Measurements from ENCODE around the gene PFDN6.
"Not testable (repeated sequence)": the region's sequence is repeated elsewhere in the genome, so short reads cannot be mapped to it uniquely, and the experiment has no call there.

Gene PFDN6

GRCh38 chr6:33278392-33278741 lies 11.0 kb upstream of the PFDN6 start:
- H3K4me3 ChIP-seq: no peak overlapping the region
- peaks cover 25% of the 10 kb centered on the region for H3K4me1 ChIP-seq
- no peak for DNase-seq (ENCODE audit: low spot score in 2 of 2)
- in situ Hi-C loops (cut with MboI; ENCODE audit: low sequenced_read_pairs): no loop called here
- no peaks in the 10 kb centered on the region for H3K27me3 ChIP-seq (ENCODE audit: low read depth)
- H3K9me3 ChIP-seq: no peaks in the 10 kb centered on the region
- H3K36me3 ChIP-seq (replicated peaks): peaks cover 71% of the 10 kb centered on the region

GRCh38 chr6:33278810-33279209 lies 10.6 kb upstream of the PFDN6 start:
- Histone ChIP-seq H3K9me3 (no peaks in the 10 kb centered on the region), H3K4me1 (peaks cover 25% of the 10 kb centered on the region), H3K4me3 (no peak overlapping the region), H3K36me3 (replicated peaks) (peaks cover 66% of the 10 kb centered on the region), H3K27me3 (ENCODE audit: low read depth) (no peaks in the 10 kb centered on the region)
- in situ Hi-C loops (cut with MboI; ENCODE audit: low sequenced_read_pairs): no loop called here
- no peak for DNase-seq (ENCODE audit: low spot score in 2 of 2)

DNA sequence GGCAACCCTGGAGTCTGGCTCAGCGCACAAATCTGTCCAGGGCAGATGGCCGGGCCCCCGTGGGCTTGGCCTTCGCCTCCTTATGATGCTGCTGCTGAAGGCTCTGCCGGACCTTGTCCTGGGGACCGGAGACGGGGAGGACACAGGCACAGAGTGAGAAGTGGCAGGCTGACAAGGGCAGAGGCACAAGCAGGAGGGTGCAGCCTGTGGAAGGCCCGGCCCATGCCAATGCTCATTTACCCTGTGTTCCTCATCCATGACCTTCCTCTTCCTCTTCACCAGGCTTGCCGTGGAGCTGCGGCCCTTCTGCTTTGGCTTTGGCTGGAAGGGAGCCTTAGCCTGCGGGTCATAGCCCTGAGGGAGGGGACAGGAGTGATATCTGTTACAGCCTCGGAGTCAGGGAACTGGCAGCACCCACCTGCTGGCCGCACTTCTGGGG lies 10.1 kb upstream of the PFDN6 start:
- DNase-seq (ENCODE audit: low spot score in 2 of 2): no peak
- peaks cover 62% of the 10 kb centered on the region for H3K36me3 ChIP-seq (replicated peaks)
- H3K9me3 ChIP-seq: no peaks in the 10 kb centered on the region
- in situ Hi-C loops (cut with MboI; ENCODE audit: low sequenced_read_pairs): no loop called here
- peaks cover 22% of the 10 kb centered on the region for H3K4me1 ChIP-seq
- no peak overlapping the region for H3K4me3 ChIP-seq
- H3K27me3 ChIP-seq (ENCODE audit: low read depth): no peaks in the 10 kb centered on the region

- Histone ChIP-seq H3K36me3 (replicated peaks) (peaks cover 62% of the 10 kb centered on the region), H3K4me1 (peaks cover 14% of the 10 kb centered on the region), H3K9me3 (no peaks in the 10 kb centered on the region), H3K4me3 (no peak overlapping the region), H3K27me3 (ENCODE audit: low read depth) (no peaks in the 10 kb centered on the region)
- in situ Hi-C loops (cut with MboI; ENCODE audit: low sequenced_read_pairs): no loop called here
- peak; percentile 37 to 75 for DNase-seq (ENCODE audit: low spot score in 2 of 2)
These were observed 9.4 kb upstream of the PFDN6 start for GRCh38 chr6:33279971-33280511.

GRCh38 chr6:33280539-33280938 lies 8.9 kb upstream of the PFDN6 start:
- no peaks in the 10 kb centered on the region for H3K27me3 ChIP-seq (ENCODE audit: low read depth)
- peaks cover 9% of the 10 kb centered on the region for H3K4me1 ChIP-seq
- H3K9me3 ChIP-seq: no peaks in the 10 kb centered on the region
- in situ Hi-C loops (cut with MboI; ENCODE audit: low sequenced_read_pairs): no loop called here
- no peak for DNase-seq (ENCODE audit: low spot score in 2 of 2)
- peaks cover 62% of the 10 kb centered on the region for H3K36me3 ChIP-seq (replicated peaks)
- no peak overlapping the region for H3K4me3 ChIP-seq

- H3K27me3 ChIP-seq (ENCODE audit: low read depth); H3K4me3 ChIP-seq; in situ Hi-C loops (cut with MboI; ENCODE audit: low sequenced_read_pairs); H3K9me3 ChIP-seq; H3K4me1 ChIP-seq; DNase-seq (ENCODE audit: low spot score in 2 of 2): not testable (repeated sequence)
- H3K36me3 ChIP-seq (replicated peaks): peaks cover 49% of the 10 kb centered on the region
These were observed 4.2 kb upstream of the PFDN6 start for GRCh38 chr6:33285214-33285613.

DNA sequence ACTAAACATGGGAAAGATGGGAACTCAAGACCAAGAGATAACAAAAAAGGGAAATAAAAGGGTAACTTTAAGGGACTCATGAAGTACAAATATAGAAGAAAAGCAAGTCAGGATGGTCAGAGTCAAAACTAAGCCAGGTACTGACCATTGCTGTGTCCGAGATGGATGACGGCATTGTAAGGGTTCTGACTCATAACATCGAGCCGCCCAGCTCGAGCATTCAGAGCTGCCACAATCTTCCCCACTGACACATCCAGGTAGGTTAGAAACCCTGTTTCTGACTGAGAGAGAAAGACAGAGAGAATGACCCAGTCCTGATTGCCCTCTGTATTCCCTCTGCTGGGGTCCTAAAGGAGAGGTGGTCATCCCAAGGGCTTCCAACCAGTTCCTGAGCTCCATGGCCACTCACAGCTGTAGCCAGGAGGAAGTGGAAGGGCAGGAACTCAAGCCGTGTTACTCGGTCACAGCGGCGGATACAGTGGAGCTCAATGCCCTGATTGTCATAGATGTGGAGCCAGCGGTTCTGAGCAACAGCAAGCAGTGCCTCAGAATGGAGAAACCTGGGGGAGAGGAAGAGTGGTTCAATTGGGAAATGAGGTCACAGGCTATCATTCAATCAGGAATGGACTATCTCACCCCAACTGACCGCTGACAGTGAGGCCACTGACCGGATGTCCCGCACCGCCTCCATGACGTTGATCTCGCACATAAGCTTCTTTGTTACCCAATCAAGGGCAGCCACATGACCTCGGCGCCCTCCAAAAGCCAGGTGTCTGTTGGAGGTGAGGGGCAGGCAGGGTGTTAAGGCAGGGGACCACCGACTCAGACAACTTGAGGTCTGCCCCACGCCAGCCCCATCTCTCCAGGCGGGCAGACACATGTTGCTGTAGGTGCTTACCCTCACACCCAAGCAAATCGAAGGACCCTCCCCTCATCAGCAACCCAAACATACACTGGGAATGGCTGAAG lies 2.2 kb upstream of the PFDN6 start:
- Histone ChIP-seq H3K9me3 (no peaks in the 10 kb centered on the region), H3K27me3 (ENCODE audit: low read depth) (no peaks in the 10 kb centered on the region), H3K4me1 (peaks cover 8% of the 10 kb centered on the region), H3K4me3 (no peak overlapping the region), H3K36me3 (replicated peaks) (peaks cover 49% of the 10 kb centered on the region)
- DNase-seq (ENCODE audit: low spot score in 2 of 2): no peak
- in situ Hi-C loops (cut with MboI; ENCODE audit: low sequenced_read_pairs): no loop called here

GRCh38 chr6:33288141-33288920 lies 1.1 kb upstream of the PFDN6 start:
- no peaks in the 10 kb centered on the region for H3K9me3 ChIP-seq
- H3K36me3 ChIP-seq (replicated peaks): peaks cover 48% of the 10 kb centered on the region
- DNase-seq (ENCODE audit: low spot score in 2 of 2): no peak
- H3K4me3 ChIP-seq: peak overlapping the region; percentile 69
- H3K4me1 ChIP-seq: peaks cover 8% of the 10 kb centered on the region
- in situ Hi-C loops (cut with MboI; ENCODE audit: low sequenced_read_pairs): no loop called here
- no peaks in the 10 kb centered on the region for H3K27me3 ChIP-seq (ENCODE audit: low read depth)

DNA sequence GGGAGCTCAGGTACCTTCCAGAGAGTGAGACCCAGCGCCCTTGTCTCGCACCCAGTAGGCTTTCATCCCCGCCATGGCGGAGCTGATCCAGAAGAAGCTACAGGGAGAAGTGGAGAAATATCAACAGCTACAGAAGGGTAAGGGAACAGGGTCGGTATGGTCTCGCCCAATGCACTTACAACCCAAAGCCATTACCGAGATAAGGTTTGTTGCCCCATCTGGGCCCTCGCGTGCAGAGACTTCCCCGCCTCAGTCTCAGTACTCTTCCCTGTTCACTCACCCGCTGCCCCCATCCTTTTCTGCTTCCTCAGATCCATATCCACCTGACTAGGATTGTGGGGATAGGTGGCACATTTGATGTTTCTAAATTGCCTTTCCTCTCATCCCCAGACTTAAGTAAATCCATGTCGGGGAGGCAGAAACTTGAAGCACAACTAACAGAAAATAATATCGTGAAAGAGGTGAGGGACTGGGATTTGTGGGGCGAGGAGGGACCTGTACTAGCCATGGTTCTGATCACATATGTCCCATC lies 449 bp downstream of the PFDN6 start:
- in situ Hi-C loops (cut with MboI; ENCODE audit: low sequenced_read_pairs): no loop called here
- Histone ChIP-seq H3K4me1 (peaks cover 8% of the 10 kb centered on the region), H3K4me3 (peak overlapping the region; percentile 69), H3K9me3 (no peaks in the 10 kb centered on the region), H3K36me3 (replicated peaks) (peaks cover 42% of the 10 kb centered on the region), H3K27me3 (ENCODE audit: low read depth) (no peaks in the 10 kb centered on the region)
- DNase-seq (ENCODE audit: low spot score in 2 of 2): no peak

GRCh38 chr6:33290459-33290858 lies 1.1 kb downstream of the PFDN6 start:
- H3K36me3 ChIP-seq (replicated peaks): peaks cover 38% of the 10 kb centered on the region
- in situ Hi-C loops (cut with MboI; ENCODE audit: low sequenced_read_pairs): no loop called here
- H3K27me3 ChIP-seq (ENCODE audit: low read depth): no peaks in the 10 kb centered on the region
- peak overlapping the region; percentile 69 for H3K4me3 ChIP-seq
- no peak for DNase-seq (ENCODE audit: low spot score in 2 of 2)
- H3K4me1 ChIP-seq: peaks cover 8% of the 10 kb centered on the region
- no peaks in the 10 kb centered on the region for H3K9me3 ChIP-seq

DNA sequence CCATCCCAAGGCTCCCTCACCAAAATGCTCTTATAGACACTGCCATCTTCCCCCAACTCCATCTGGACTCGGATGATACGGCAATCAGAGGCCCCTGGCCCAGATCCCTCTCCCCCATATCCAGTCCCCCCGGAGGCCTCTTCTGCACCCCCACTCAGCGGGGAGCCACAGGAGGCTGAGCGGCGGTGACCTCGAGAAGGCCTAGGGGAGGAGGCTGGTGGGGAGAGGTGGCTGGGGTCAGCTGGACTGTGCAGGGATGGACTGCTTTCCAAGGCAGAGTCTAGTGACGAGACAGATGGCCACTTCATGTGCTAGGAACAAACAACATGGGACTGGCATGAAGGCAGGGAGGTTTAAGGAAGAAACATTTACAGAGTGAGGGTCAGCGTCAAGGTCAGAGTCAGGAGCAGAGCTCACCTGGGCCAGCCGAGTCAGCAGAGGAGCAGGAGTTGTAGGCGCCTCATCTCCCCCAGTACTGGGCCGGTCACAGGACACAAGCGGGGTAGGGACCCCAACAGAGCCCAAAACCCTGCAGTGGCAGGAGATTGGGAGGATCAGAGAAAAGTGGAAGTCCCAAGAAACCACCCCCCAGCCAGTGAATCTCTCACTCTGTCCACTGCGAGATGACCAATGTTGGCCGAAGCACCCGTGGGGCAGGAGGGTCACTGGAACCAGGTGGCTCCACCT lies 3.7 kb downstream of the PFDN6 start:
- no peaks in the 10 kb centered on the region for H3K9me3 ChIP-seq
- no peaks in the 10 kb centered on the region for H3K27me3 ChIP-seq (ENCODE audit: low read depth)

GRCh38 chr6:33294086-33294823 lies 4.9 kb downstream of the PFDN6 start:
- in situ Hi-C loops (cut with MboI; ENCODE audit: low sequenced_read_pairs): no loop called here
- H3K36me3 ChIP-seq (replicated peaks): peaks cover 18% of the 10 kb centered on the region
- peaks cover 8% of the 10 kb centered on the region for H3K4me1 ChIP-seq

More for the DNA sequence above, 3.7 kb downstream of the PFDN6 start:
- Histone ChIP-seq H3K4me3 (no peak overlapping the region), H3K4me1 (peaks cover 9% of the 10 kb centered on the region), H3K36me3 (replicated peaks) (peaks cover 18% of the 10 kb centered on the region)
- no peak for DNase-seq (ENCODE audit: low spot score in 2 of 2)
- in situ Hi-C loops (cut with MboI; ENCODE audit: low sequenced_read_pairs): no loop called here

More at GRCh38 chr6:33294086-33294823, 4.9 kb downstream of the PFDN6 start:
- DNase-seq (ENCODE audit: low spot score in 2 of 2): no peak
- no peak overlapping the region for H3K4me3 ChIP-seq
- H3K27me3 ChIP-seq (ENCODE audit: low read depth): no peaks in the 10 kb centered on the region
- no peaks in the 10 kb centered on the region for H3K9me3 ChIP-seq

Data from HAP-1 (cell line).